Colonic mucosa (tissue), 4 donors: Measurements from ENCODE around the gene MTA2. TPM values are rescaled to one million over a fixed set of nuclear protein-coding genes. Genes with fewer than 3 reads are reported as not detected.

Source experiments
- DNase-seq: peaks from one replicate; pipeline ENCODE4 v3.0.0-alpha.2; 2020
- H3K27ac ChIP-seq: fragments of 200-600 bp; one replicate; pipeline ENCODE4 v1.8.0; 2021
- H3K27me3 ChIP-seq: fragments of 200-600 bp; one replicate; pipeline ENCODE4 v1.8.0; 2021
- H3K36me3 ChIP-seq: fragments of 200-600 bp; one replicate; pipeline ENCODE4 v1.8.0; 2021
- H3K4me1 ChIP-seq: fragments of 200-600 bp; one replicate; pipeline ENCODE4 v1.8.0; 2021; ENCODE audit warnings: mild to moderate bottlenecking
- H3K4me3 ChIP-seq: fragments of 200-600 bp; one replicate; pipeline ENCODE4 v1.8.0; 2021
- H3K9ac ChIP-seq, 2 donors: one replicate each; pipeline ENCODE4 v1.7.0; 2013; ENCODE audit warnings: control low read depth in 2 of 2, low read depth in 2 of 2, low read length in 2 of 2
- H3K9me3 ChIP-seq: fragments of 200-600 bp; one replicate; pipeline ENCODE4 v1.8.0; 2021
- CTCF ChIP-seq: fragments of 200-600 bp; IDR thresholded peaks from one replicate; pipeline ENCODE4 v1.8.0; 2022; ENCODE audit warnings: antibody characterized with exemption, mild to moderate bottlenecking
- intact Hi-C: fragments of 100-400 bp; cut with DNase I; formaldehyde crosslinking; loops from one replicate; pipeline ENCODE4 v1.14.1; 2022
- total RNA-seq, 2 donors: library from RNA; stranded (reverse); fragmentation: NEBNext Ultra II Directional in 1 of 2; extraction: Animal tissue kit (Norgen Biotek cat#: 25700) in 1 of 2; gene quantifications; one replicate each; pipeline ENCODE4 v1.2.1, GENCODE V29; 2021
- donor health status: healthy.
- donor health status: DM: no; HTN: no; CAD: no.
- donor health status: DM: no; HTN: no; CAD: no.

MTA2 gene
- total RNA-seq, 2 donors from 2014 or later = 91.0 to 133 TPM

- Histone ChIP-seq H3K4me3 (no peak overlapping the region), H3K36me3 (no peaks in the 10 kb centered on the region), H3K9ac (peak overlapping the region in 1 of 2 donors; percentile 92), H3K4me1 (peaks cover 16% of the 10 kb centered on the region), H3K9me3 (no peaks in the 10 kb centered on the region), H3K27ac (no peak overlapping the region), H3K27me3 (no peaks in the 10 kb centered on the region)
- intact Hi-C loops = no loop called here
- TF ChIP-seq CTCF = no peak
- DNase-seq = no peak
These were observed 45.4 kb upstream of the MTA2 start for GRCh38 chr11:62646825-62647608.

- Histone ChIP-seq H3K36me3 (no peaks in the 10 kb centered on the region), H3K9me3 (no peaks in the 10 kb centered on the region), H3K4me1 (peaks cover 12% of the 10 kb centered on the region), H3K27me3 (no peaks in the 10 kb centered on the region), H3K4me3 (peak within 1 kb of the TSS; percentile 93), H3K27ac (peak within 1 kb of the TSS; percentile 80), H3K9ac (peak within 1 kb of the TSS; percentile 68 to 92)
- intact Hi-C loops = no loop called here
- no peak for TF ChIP-seq CTCF
- peak; percentile 100 for DNase-seq
These were observed 44.5 kb upstream of the MTA2 start, which contains the start of gene GANAB for GRCh38 chr11:62645946-62646824. Gene GANAB (minus strand): TSS chr11:62646613. CDS start chr11:62646599, 14 bp downstream.

- peak overlapping the region; percentile 93 for H3K4me3 ChIP-seq
- no peaks in the 10 kb centered on the region for H3K9me3 ChIP-seq
- no peak for TF ChIP-seq CTCF
- H3K4me1 ChIP-seq = peaks cover 12% of the 10 kb centered on the region
- peak overlapping the region; percentile 68 to 92 for H3K9ac ChIP-seq
- intact Hi-C loops = no loop called here
- H3K27ac ChIP-seq = peak overlapping the region; percentile 80
- H3K27me3 ChIP-seq = no peaks in the 10 kb centered on the region
- H3K36me3 ChIP-seq = no peaks in the 10 kb centered on the region
- DNase-seq = no peak
These were observed 43.9 kb upstream of the MTA2 start for GRCh38 chr11:62645671-62645945.

- Histone ChIP-seq H3K27ac (no peak overlapping the region), H3K27me3 (no peaks in the 10 kb centered on the region), H3K4me3 (no peak overlapping the region), H3K9ac (no peak overlapping the region), H3K36me3 (no peaks in the 10 kb centered on the region), H3K4me1 (peaks cover 12% of the 10 kb centered on the region), H3K9me3 (no peaks in the 10 kb centered on the region)
- DNase-seq = no peak
- intact Hi-C loops = no loop called here
- no peak for TF ChIP-seq CTCF
These were observed 42.6 kb upstream of the MTA2 start for GRCh38 chr11:62644220-62644619.

GRCh38 chr11:62632492-62632891, 30.8 kb upstream of the MTA2 start:
- DNase-seq = no peak
- Histone ChIP-seq H3K36me3 (peaks cover 36% of the 10 kb centered on the region), H3K27ac (no peak overlapping the region), H3K9me3 (no peaks in the 10 kb centered on the region), H3K4me3 (no peak overlapping the region), H3K27me3 (no peaks in the 10 kb centered on the region), H3K4me1 (no peaks in the 10 kb centered on the region), H3K9ac (no peak overlapping the region)
- TF ChIP-seq CTCF = no peak
- intact Hi-C loops = no loop called here
